H1 (cell line): ENCODE results near the gene RADIL. TPM values are rescaled to one million over a fixed set of nuclear protein-coding genes. Genes with fewer than 3 reads are reported as not detected.

Experiments
- CTCF ChIA-PET: fragments of 300-600 bp; sonication (Branson Sonifier 250); formaldehyde crosslinking; loops from one replicate; lab custom pipeline; 2021; ENCODE audit not compliant: partially characterized antibody; lab: Charles Lee
- POLR2A ChIA-PET: fragments of 300-600 bp; sonication (Branson Sonifier 250); formaldehyde crosslinking; loops from one replicate; lab custom pipeline; 2021; ENCODE audit warnings: inconsistent platforms; ENCODE audit not compliant: partially characterized antibody; lab: Charles Lee
- DNase-seq, 2 experiments: peaks; one replicate each; pipeline versions ENCODE4 v3.0.0 to v3.0.0-alpha.2; 2010 to 2022; ENCODE audit warnings: low spot score in 2 of 2, low read depth in 1 of 2, mixed read lengths in 1 of 2
- FAIRE-seq: peaks from 2 replicates; lab custom pipeline; 2011; peaks lifted over from hg19 to GRCh38; lab: Jason Lieb, UNC
- H2AFZ ChIP-seq: 2 replicates; pipeline ENCODE4 v1.8.1; 2012; ENCODE audit warnings: low read length, inconsistent platforms
- H2AK5ac ChIP-seq: 2 replicates; pipeline ENCODE4 v1.6.1; 2013; ENCODE audit warnings: low read depth, low read length
- H2BK120ac ChIP-seq: replicated peaks from 2 replicates; pipeline ENCODE3; 2013; ENCODE audit warnings: low read depth, low read length, inconsistent platforms
- H2BK12ac ChIP-seq: 2 replicates; pipeline ENCODE4 v1.6.1; 2013; ENCODE audit warnings: low read depth, low read length
- H2BK15ac ChIP-seq: 2 replicates; pipeline ENCODE4 v1.6.1; 2013; ENCODE audit warnings: low read length
- H2BK20ac ChIP-seq: 2 replicates; pipeline ENCODE4 v1.6.1; 2013; ENCODE audit warnings: low read length
- H2BK5ac ChIP-seq: 2 replicates; pipeline ENCODE4 v1.6.1; 2013; ENCODE audit warnings: low read depth, low read length
- H3K14ac ChIP-seq: 2 replicates; pipeline ENCODE4 v1.6.1; 2013; ENCODE audit warnings: inconsistent platforms; ENCODE audit not compliant: insufficient read length
- H3K18ac ChIP-seq: 2 replicates; pipeline ENCODE4 v1.6.1; 2013; ENCODE audit warnings: low read length; ENCODE audit errors: extremely low read depth
- H3K23ac ChIP-seq: 2 replicates; pipeline ENCODE4 v1.6.1; 2013; ENCODE audit warnings: inconsistent platforms; ENCODE audit not compliant: insufficient read length
- H3K23me2 ChIP-seq: 2 replicates; pipeline ENCODE4 v1.6.1; 2013; ENCODE audit warnings: low read depth, low read length
- H3K27ac ChIP-seq: 2 replicates; pipeline ENCODE4 v1.6.1; 2011; ENCODE audit warnings: low read depth, low read length, inconsistent platforms
- H3K27me3 ChIP-seq, 4 experiments: replicated peaks in 1 of 4; 1 replicate in 1 of 4; 2 replicates in 3 of 4; pipeline versions ENCODE4 v1.6.1 to v1.8.1; 2011 to 2013; ENCODE audit warnings: low read length in 3 of 4, mild to moderate bottlenecking in 3 of 4, inconsistent platforms in 2 of 4, mixed read lengths in 2 of 4, moderate library complexity in 1 of 4; ENCODE audit not compliant: control insufficient read depth in 3 of 4, insufficient read depth in 3 of 4; ENCODE audit errors: extremely low read depth in 1 of 4
- H3K36me3 ChIP-seq, 4 experiments: 2 replicates each; pipeline versions ENCODE4 v1.6.1 to v1.8.1; 2011 to 2013; ENCODE audit warnings: mild to moderate bottlenecking in 4 of 4, low read length in 3 of 4, moderate library complexity in 2 of 4, control low read depth in 1 of 4, inconsistent platforms in 1 of 4; ENCODE audit not compliant: insufficient read depth in 4 of 4, control insufficient read depth in 2 of 4
- H3K4ac ChIP-seq: replicated peaks from 2 replicates; pipeline ENCODE3; 2013; ENCODE audit warnings: low read length, low read depth, mixed read lengths, inconsistent platforms; ENCODE audit not compliant: insufficient read length
- H3K4me1 ChIP-seq, 4 experiments: replicated peaks in 1 of 4; 1 replicate in 1 of 4; 2 replicates in 3 of 4; pipeline versions ENCODE4 v1.6.1 to v1.8.1; 2011 to 2013; ENCODE audit warnings: low read length in 3 of 4, inconsistent platforms in 2 of 4, mixed read lengths in 1 of 4; ENCODE audit not compliant: insufficient read depth in 4 of 4, control insufficient read depth in 3 of 4
- H3K4me2 ChIP-seq, 2 experiments: 2 replicates each; pipeline versions ENCODE4 v1.6.1 to v1.8.1; 2011 to 2013; ENCODE audit warnings: low read depth in 2 of 2, low read length in 2 of 2, control low read depth in 1 of 2, inconsistent platforms in 1 of 2, mild to moderate bottlenecking in 1 of 2; ENCODE audit not compliant: insufficient read depth in 1 of 2
- H3K4me3 ChIP-seq, 4 experiments: fragments of 200-600, 300-600 bp in 1 of 4; sonication (generic), shearing (Covaris generic), sonication (Bioruptor Twin) in 1 of 4; 2 replicates each; pipeline versions ENCODE4 v1.5.1 to v1.8.1; 2011 to 2016; ENCODE audit warnings: low read length in 4 of 4, low read depth in 3 of 4, control low read depth in 2 of 4, inconsistent platforms in 2 of 4, mild to moderate bottlenecking in 2 of 4, mixed read lengths in 1 of 4, moderate library complexity in 1 of 4; ENCODE audit not compliant: insufficient read depth in 2 of 4; ENCODE audit errors: extremely low read depth in 1 of 4
- H3K56ac ChIP-seq: replicated peaks from 2 replicates; pipeline ENCODE3; 2013; ENCODE audit warnings: low read depth, mild to moderate bottlenecking, mixed read lengths, low read length, inconsistent platforms; ENCODE audit not compliant: insufficient read length
- H3K79me1 ChIP-seq: 2 replicates; pipeline ENCODE4 v1.6.1; 2013; ENCODE audit warnings: low read depth, low read length, control low read depth
- H3K79me2 ChIP-seq, 2 experiments: 2 replicates each; pipeline versions ENCODE4 v1.6.1 to v1.8.1; 2012 to 2013; ENCODE audit warnings: low read length in 2 of 2, mild to moderate bottlenecking in 2 of 2, inconsistent platforms in 1 of 2; ENCODE audit not compliant: insufficient read depth in 2 of 2, control insufficient read depth in 1 of 2
- H3K9ac ChIP-seq, 4 experiments: replicated peaks in 1 of 4; 1 replicate in 1 of 4; 2 replicates in 3 of 4; pipeline versions ENCODE4 v1.6.1 to v1.8.1; 2011 to 2013; ENCODE audit warnings: low read depth in 3 of 4, low read length in 3 of 4, control low read depth in 2 of 4, mild to moderate bottlenecking in 2 of 4, moderate library complexity in 2 of 4, inconsistent platforms in 1 of 4; ENCODE audit errors: extremely low read depth in 1 of 4
- H3K9me3 ChIP-seq, 2 experiments: 2 replicates each; pipeline versions ENCODE4 v1.6.1 to v1.8.1; 2012 to 2013; ENCODE audit warnings: mild to moderate bottlenecking in 2 of 2, moderate library complexity in 2 of 2, control low read depth in 1 of 2, inconsistent platforms in 1 of 2, low read depth in 1 of 2, low read length in 1 of 2, mixed read lengths in 1 of 2; ENCODE audit not compliant: insufficient read depth in 2 of 2
- H4K20me1 ChIP-seq, 2 experiments: replicated peaks in 1 of 2; 2 replicates each; pipeline versions ENCODE3 to v1.8.1; 2011 to 2013; ENCODE audit warnings: inconsistent platforms in 2 of 2, low read length in 2 of 2, mild to moderate bottlenecking in 1 of 2; ENCODE audit not compliant: insufficient read depth in 2 of 2, control insufficient read depth in 1 of 2
- H4K5ac ChIP-seq: 2 replicates; pipeline ENCODE4 v1.6.1; 2013; ENCODE audit warnings: low read length, low read depth, mixed read lengths, inconsistent platforms; ENCODE audit not compliant: insufficient read length
- H4K8ac ChIP-seq: 2 replicates; pipeline ENCODE4 v1.8.0; 2013; ENCODE audit warnings: mild to moderate bottlenecking, moderate library complexity, low read length, inconsistent platforms; ENCODE audit not compliant: insufficient read depth; ENCODE audit errors: extremely low read depth
- H4K91ac ChIP-seq: replicated peaks from 2 replicates; pipeline ENCODE3; 2013; ENCODE audit warnings: low read length, mixed read lengths, inconsistent platforms; ENCODE audit not compliant: insufficient read length
- BRCA1 ChIP-seq: IDR thresholded peaks from 2 replicates; pipeline ENCODE4 v1.6.1; 2012; ENCODE audit warnings: low read depth, low read length, improper control_type of control experiment
- CBX8 ChIP-seq: fragments of 300-800, 300-1000 bp; sonication (generic); IDR thresholded peaks from 2 replicates; pipeline ENCODE4 v1.7.1; 2016; ENCODE audit warnings: low read depth, low read length, borderline replicate concordance
- CHD1 ChIP-seq: IDR thresholded peaks from 2 replicates; pipeline ENCODE4 v1.6.1; 2012; ENCODE audit warnings: low read depth, low read length, improper control_type of control experiment
- EZH2 ChIP-seq: fragments of 200-600 bp; sonication (generic); IDR thresholded peaks from 2 replicates; pipeline ENCODE4 v1.7.1; 2012; ENCODE audit warnings: low read depth, mild to moderate bottlenecking, moderate library complexity, low read length, inconsistent platforms; ENCODE audit not compliant: severe bottlenecking
- HDAC6 ChIP-seq: IDR thresholded peaks from one replicate; pipeline ENCODE4 v1.7.1; 2012; ENCODE audit warnings: low read depth, mild to moderate bottlenecking, inconsistent platforms, low read length, moderate library complexity
- KDM5A ChIP-seq: fragments of 200-600 bp; IDR thresholded peaks from 2 replicates; pipeline ENCODE4 v1.7.1; 2012; ENCODE audit warnings: mild to moderate bottlenecking, low read length, inconsistent platforms, mixed read lengths
- POLR2A ChIP-seq, 2 experiments: IDR thresholded peaks; 1 replicate in 1 of 2; 2 replicates in 1 of 2; pipeline ENCODE4 v1.6.1; 2011; ENCODE audit warnings: low read depth in 2 of 2, low read length in 2 of 2, mild to moderate bottlenecking in 2 of 2; ENCODE audit errors: control extremely low read depth in 1 of 2
- RBBP5 ChIP-seq: IDR thresholded peaks from 2 replicates; pipeline ENCODE4 v1.7.1; 2012; ENCODE audit warnings: low read depth, mild to moderate bottlenecking, inconsistent platforms, low read length, moderate library complexity, borderline replicate concordance
- SIX5 ChIP-seq: IDR thresholded peaks from 2 replicates; pipeline ENCODE4 v1.6.1; 2011; ENCODE audit warnings: mild to moderate bottlenecking, low read depth, low read length
- SRF ChIP-seq: IDR thresholded peaks from 2 replicates; pipeline ENCODE4 v1.6.1; 2011; ENCODE audit warnings: mild to moderate bottlenecking, low read depth, low read length, moderate library complexity
- WGBS, 2 experiments: shearing (Covaris generic) in 1 of 2; methylation state at CpG; one replicate each; pipeline versions ENCODE4 v1.1.6 to v1.1.7; 2013 to 2015; ENCODE audit warnings: low lambda C conversion rate in 2 of 2, mixed read lengths in 2 of 2, inconsistent platforms in 1 of 2, low coverage in 1 of 2, missing lambda C conversion rate in 1 of 2; ENCODE audit not compliant: insufficient replicate concordance in 2 of 2, insufficient coverage in 1 of 2, insufficient read length in 1 of 2; ENCODE audit errors: extremely low coverage in 1 of 2, missing lambda C conversion rate in 1 of 2; 5-methylcytosine and 5-hydroxymethylcytosine counted together
- polyA plus RNA-seq, 7 experiments: library from polyadenylated mRNA; depleted of rRNA in 3 of 7; stranded (reverse) in 5 of 7; unstranded in 2 of 7; fragments of >200 nt in 5 of 7; fragments of 200-250 nt in 2 of 7; gene quantifications; 1 replicate in 5 of 7; 2 replicates in 1 of 7; 4 replicates in 1 of 7; pipeline versions ENCODE4 v1.2.1 to v1.2.3, GENCODE V29; 2011 to 2013; ENCODE audit warnings: missing spikeins in 2 of 7, mixed read lengths in 2 of 7
- total RNA-seq: library from RNA; stranded (reverse); fragmentation: NEBNext Ultra II Directional; extraction: Animal tissue kit (Norgen Biotek cat#: 25700); gene quantifications from 2 replicates; pipeline ENCODE4 v1.2.1, GENCODE V29; 2021

RADIL gene
- total and polyA plus RNA-seq, 2 of the 8 experiments (the other 6 are each of a cell fraction or from before 2014, with no cell fraction given) = 5.0 to 5.4 TPM

- Histone ChIP-seq H3K27ac (no peak overlapping the region), H3K79me2 (no peaks in the 10 kb centered on the region), H3K4me2 (no peak overlapping the region), H3K4me1 (no peaks in the 10 kb centered on the region), H3K4ac (no peak overlapping the region), H2BK15ac (no peak overlapping the region), H4K91ac (no peak overlapping the region), H3K27me3 (no peaks in the 10 kb centered on the region), H3K79me1 (no peaks in the 10 kb centered on the region), H4K8ac (no peak overlapping the region), H2BK5ac (no peak overlapping the region), H3K4me3 (no peak overlapping the region), H3K9me3 (no peaks in the 10 kb centered on the region), H2AFZ (no peak overlapping the region), H3K23me2 (no peaks in the 10 kb centered on the region), H2BK12ac (no peak overlapping the region), H3K56ac (no peak overlapping the region), H3K23ac (no peak overlapping the region), H3K14ac (no peak overlapping the region), H4K20me1 (no peaks in the 10 kb centered on the region), H2BK120ac (no peak overlapping the region), H2AK5ac (no peak overlapping the region), H3K18ac (no peak overlapping the region), H3K9ac (no peak overlapping the region), H3K36me3 (peaks cover 0 to 5% (median 0%) of the 10 kb centered on the region in 4 experiments; a peak in 2 of 8 replicates), H2BK20ac (no peak overlapping the region), H4K5ac (no peak overlapping the region)
- DNase-seq = no peak
- CTCF ChIA-PET = interaction anchor here (0.7 to 2.4 kb wide), 8 partner anchors 9 to 598 kb away, joined by 3 to 10 read pairs (median 4); partner anchors contain the start of gene AP5Z1
- TF ChIP-seq CBX8 (no peak), KDM5A (no peak), POLR2A (IDR thresholded peaks at IDR 0.05; ENCODE audit: control extremely low read depth in 1 of 2, low read depth in 2 of 2, low read length in 2 of 2) (no peak), BRCA1 (no peak), SIX5 (no peak), HDAC6 (no peak), SRF (no peak), EZH2 (no peak), CHD1 (no peak), RBBP5 (no peak)
- POLR2A ChIA-PET = no interaction called here
- WGBS, 2 experiments = 88% methylated on average over 37 of the region's 37 CpGs; no CpG with 5 or more reads in 1 of the 2 experiments
- no peak for FAIRE-seq
Observed at GRCh38 chr7:4766666-4767519, 116.6 kb downstream of the RADIL start.
